Activated CD4-positive, alpha-beta T cell treated with anti-CD3 and anti-CD28 coated beads, Interleukin-2, amount 50 U/mL, for 24 hours (primary cell): Measurements from ENCODE around the gene ADH4.
"Not testable (repeated sequence)": the region's sequence is repeated elsewhere in the genome, so short reads cannot be mapped to it uniquely, and the experiment has no call there.

ENCODE experiments used
- DNase-seq, 2 donors: peaks; one replicate each; pipeline ENCODE4 v3.0.0-alpha.2; 2020; ENCODE audit warnings: low read depth in 1 of 2, low spot score in 1 of 2

ADH4 gene

DNA sequence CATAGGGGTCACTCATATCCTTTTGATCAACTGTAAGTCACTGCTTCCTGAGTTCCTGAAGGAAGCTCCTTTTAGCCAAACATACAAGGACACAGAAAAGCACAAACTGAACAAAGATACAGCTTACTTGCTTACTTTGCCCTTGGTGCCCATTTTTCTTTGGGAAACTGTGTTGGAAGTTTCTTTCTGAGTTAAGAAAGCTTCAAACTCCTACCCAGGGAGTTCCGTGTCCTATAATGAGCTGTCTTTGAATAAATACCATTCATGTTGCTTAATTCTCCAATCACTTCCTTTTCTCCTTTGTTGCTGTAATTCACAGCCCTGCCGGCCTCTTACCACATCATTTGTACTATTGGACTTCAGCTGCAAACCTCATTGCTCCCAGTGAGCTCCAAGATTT lies at the start of gene ADH4:
Gene ADH4 (minus strand): TSS at position 228 of the 400 bp plus-strand sequence. CDS start 75 bp downstream, at position 153.
- no peak for DNase-seq

GRCh38 chr4:99190336-99190735 lies 46.2 kb upstream of the ADH4 start:
- DNase-seq: no peak

DNA sequence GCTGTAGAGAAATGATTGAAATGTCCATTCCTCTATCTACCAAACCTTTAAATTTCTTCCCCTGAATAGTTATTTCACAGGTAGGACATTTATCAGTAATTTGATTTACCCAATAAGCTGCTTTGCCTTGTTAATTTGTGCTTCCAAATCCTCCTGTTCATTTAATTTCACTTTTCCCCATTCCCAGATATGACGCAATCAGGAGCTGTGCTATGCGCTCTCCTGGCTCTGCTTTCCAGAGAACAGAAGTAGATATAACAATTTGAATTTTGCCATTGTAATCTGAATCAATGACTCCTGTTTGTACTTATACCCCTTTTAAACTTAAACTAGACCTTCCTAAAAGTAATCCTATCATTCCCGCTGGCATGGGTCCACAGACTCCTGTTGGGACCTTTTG lies 45.8 kb upstream of the ADH4 start:
- DNase-seq: not testable (repeated sequence)

DNA sequence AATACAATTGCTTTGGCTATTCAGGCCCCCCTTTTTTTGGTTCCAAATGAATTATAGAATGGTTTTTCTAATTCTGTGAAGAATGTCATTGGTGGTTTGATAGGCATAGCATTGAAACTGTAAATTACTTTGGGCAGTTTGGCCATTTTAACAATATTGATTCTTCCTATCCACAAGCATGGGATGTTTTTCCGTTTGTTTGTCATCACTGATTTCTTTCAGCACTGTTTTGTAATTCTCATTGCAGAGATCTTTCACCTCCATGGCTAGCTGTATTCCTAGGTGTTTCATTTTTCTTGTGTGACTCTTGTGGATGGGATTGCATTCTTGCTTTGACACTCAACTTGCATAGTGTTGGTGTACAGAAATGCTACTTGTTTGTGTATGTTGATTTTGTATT lies 41.9 kb upstream of the ADH4 start:
- no peak for DNase-seq

GRCh38 chr4:99185581-99185980 lies 41.5 kb upstream of the ADH4 start:
- DNase-seq: no peak

DNA sequence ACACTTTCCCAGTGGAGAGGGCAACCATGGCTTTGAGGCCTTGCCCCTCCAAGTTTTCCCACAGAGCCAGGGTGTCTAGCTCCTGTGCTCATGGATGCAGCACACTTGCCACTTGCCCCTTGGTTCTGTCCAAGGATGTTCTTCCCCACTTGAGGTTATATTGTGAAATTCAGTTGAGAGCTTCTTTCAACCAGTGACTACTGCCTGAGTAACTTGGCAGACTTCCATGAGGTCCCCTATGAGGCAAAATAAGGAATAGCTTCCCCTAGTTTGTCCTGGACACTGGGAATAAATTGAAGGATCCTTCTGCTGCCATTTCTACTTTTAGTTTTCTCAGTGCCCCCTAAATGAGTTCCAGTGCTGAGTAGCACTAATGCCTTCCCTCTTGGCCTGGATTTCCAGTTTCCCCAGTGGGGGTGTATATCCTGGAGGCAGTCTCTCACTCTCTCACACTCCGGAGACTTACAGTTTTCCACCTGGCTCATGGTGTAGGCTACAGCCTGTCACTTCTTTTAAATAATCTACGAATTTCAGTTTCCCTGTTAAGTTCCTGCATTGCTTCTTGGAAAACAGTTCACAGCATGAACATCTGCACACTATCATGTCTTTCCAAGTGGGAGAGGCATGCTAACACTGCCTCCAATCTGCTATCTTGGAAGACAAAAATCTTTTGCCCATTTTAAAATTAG lies 36.4 kb upstream of the ADH4 start:
- no peak for DNase-seq

- no peak for DNase-seq
Observed at GRCh38 chr4:99179626-99180025, 35.5 kb upstream of the ADH4 start.

DNA sequence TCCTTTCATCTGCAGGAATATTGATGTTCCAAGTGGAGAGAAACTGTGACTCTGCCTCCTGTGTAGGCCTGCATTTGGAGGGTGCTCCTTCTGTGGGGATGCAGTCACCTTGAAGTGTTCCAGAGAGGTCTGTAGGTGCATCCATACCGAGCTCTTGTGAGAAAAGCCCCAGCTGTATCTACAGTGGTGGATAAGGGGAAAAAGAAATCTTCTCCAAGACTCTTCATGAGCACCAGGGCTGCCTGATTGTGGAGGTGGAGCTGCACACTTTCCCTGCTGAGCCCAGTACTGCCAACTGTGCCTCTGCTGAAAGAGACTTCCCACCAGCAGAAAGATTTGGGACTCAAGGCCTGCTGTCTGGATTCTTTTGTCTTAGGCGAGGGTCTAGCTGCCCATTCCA lies 35.1 kb upstream of the ADH4 start:
- no peak for DNase-seq

GRCh38 chr4:99166544-99166943 lies 22.4 kb upstream of the ADH4 start:
- DNase-seq: no peak

GRCh38 chr4:99165978-99166377 lies 21.9 kb upstream of the ADH4 start:
- no peak for DNase-seq

DNA sequence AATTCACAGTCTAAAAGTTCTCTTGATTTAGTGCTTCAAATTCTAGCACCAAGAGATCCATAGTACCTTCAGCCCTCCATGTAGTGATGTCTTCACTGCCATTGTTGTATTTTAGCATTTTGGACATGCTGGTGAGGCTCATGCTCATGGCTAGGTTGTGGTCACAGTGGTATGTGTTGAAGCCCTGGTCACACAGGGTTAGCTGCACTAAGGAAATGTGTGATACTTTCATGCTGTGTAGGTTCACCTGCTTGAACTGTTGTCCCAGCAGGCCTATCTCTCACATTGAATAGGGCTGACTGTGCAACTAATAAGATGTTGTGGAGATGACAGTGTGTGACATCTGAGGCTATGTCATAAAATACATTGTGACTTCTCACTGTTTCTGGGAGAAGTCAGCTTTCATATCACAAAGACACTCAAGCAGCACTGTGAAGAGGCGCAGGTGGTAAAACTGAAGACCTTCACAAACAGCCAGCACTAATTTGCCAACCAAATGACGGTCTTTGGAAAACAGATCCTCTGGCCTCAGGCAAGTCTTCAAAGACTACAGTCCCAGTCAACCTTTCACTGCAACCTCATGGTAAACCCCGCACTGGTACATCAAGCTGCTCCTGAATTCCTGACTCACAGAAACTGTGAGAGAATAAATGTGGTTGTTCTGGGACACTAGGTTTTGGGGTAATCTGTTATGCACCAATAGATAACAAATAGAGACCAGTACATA lies 17.4 kb upstream of the ADH4 start:
- DNase-seq: no peak

GRCh38 chr4:99159699-99160098 lies 15.6 kb upstream of the ADH4 start:
- no peak for DNase-seq

DNA sequence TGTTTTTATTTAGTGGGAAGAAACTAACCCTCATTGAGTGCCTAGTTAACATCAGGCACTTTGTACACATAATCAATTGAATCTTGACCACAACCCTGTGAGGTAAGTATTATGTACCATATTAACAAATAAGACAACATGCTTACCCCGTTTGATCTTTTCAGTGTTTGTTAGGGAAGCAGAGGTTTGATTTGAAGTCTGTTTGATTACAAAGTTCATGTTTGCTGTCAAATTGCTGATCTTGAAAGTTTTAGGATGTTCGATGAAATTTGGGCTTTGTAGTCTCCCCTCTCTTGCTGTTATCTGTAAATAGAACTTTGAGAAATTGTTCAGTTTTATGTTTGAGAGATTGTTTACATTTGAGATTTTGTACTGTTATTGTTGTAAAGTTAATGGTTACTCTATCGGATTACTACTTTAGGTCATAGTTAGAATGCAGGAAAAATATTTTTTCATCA lies 13.4 kb upstream of the ADH4 start:
- DNase-seq: no peak

- DNase-seq: no peak
Observed at GRCh38 chr4:99156992-99157391, 12.9 kb upstream of the ADH4 start.

GRCh38 chr4:99154658-99155342 lies 10.7 kb upstream of the ADH4 start:
- no peak for DNase-seq

- no peak for DNase-seq
Observed at GRCh38 chr4:99151995-99152394, 7.9 kb upstream of the ADH4 start.

GRCh38 chr4:99151452-99151851 lies 7.4 kb upstream of the ADH4 start:
- no peak for DNase-seq

GRCh38 chr4:99149426-99150019 lies 5.4 kb upstream of the ADH4 start:
- no peak for DNase-seq

GRCh38 chr4:99148550-99148949 lies 4.5 kb upstream of the ADH4 start:
- DNase-seq: no peak

- DNase-seq: no peak
Observed at GRCh38 chr4:99144587-99144986, 490 bp upstream of the ADH4 start.

- no peak for DNase-seq
Observed at GRCh38 chr4:99136329-99136728, 7.8 kb downstream of the ADH4 start.
